GM19395 (cell line): Measurements from ENCODE around the gene GSG1L.
"Not testable (repeated sequence)": the region's sequence is repeated elsewhere in the genome, so short reads cannot be mapped to it uniquely, and the experiment has no call there.

Experiments
- ATAC-seq: cut with Tn5 transposase; IDR thresholded peaks from one replicate; pipeline ENCODE4 v1.9.1; 2021; ENCODE audit warnings: mild to moderate bottlenecking, moderate library complexity; ENCODE audit not compliant: unreplicated experiment

The GSG1L gene

DNA sequence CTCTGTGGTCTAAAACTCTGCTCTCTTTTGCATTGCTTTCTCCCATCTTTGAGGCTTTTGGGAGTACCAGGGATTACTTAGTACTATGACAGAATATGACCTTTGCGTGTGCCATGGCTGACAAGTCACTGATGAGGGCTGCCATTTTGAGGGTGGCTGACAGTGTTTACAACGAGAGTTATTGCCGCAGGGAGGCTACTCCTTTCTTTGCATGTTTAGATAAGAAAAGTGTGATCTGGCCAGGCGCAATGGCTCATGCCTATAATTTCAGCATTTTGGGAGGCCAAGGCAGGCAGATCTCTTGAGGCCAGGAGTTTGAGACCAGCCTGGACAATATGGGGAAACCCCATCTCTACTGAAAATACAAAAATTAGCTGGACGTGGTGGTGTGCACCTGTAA, 77.5 kb downstream of the GSG1L start:
- no peak for ATAC-seq

DNA sequence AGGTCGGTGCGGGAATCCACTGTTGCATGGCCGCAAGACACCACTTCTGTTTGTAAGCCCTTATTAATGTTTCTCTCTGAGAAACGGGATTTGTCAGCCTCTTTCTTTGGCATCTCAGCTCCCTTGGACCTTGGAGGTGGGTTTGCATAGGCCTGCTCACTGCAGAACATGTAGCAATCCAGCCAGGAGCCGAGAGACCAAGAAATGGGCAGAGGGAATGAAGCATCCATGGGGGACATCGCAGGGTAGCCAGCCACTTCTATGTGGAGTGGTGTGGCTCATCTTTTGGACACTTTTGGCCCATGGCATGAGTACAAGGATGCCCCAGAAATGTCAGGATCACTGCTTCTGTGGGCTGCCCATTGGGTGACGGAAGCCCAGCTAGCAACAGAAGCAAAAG, 79.4 kb downstream of the GSG1L start:
- no peak for ATAC-seq

DNA sequence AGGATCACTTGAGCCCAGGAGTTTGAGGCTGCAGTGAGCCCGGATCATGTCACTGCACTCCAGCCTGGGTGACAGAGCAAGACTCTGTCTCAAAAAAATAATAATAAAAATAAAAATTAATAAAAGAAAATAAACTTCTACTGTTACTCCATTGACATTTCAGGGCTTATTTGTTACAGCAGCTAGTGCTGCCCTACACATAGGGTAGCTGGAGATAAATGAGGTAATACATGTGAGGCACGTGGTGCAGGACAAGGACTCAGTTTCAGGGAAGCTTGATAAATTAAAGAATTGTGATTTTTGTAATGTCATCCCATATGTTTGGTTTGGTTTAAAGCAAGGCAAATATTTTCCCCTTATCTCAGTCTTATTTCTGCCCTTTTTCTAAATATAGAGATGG, 80.3 kb downstream of the GSG1L start:
- ATAC-seq: no peak

DNA sequence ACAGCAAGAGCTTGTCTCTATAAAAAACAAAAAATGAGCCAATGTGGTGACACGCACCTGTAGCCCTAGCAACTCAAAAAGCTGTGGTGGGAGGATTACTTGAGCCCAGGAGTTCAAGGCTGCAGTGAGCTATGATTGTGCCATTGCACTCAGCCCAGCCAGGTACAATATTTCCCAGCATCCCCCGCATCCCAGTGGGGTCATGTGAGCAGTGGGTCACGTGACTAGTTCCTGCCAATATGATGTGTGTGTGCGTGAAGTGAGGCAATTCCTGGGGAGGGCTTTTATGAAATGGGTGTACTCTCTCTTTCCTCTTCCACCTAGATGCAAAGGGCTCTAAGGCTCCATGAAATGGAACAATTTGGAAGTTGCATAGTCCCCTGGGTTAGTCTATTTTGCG, 81.3 kb downstream of the GSG1L start:
- no peak for ATAC-seq

DNA sequence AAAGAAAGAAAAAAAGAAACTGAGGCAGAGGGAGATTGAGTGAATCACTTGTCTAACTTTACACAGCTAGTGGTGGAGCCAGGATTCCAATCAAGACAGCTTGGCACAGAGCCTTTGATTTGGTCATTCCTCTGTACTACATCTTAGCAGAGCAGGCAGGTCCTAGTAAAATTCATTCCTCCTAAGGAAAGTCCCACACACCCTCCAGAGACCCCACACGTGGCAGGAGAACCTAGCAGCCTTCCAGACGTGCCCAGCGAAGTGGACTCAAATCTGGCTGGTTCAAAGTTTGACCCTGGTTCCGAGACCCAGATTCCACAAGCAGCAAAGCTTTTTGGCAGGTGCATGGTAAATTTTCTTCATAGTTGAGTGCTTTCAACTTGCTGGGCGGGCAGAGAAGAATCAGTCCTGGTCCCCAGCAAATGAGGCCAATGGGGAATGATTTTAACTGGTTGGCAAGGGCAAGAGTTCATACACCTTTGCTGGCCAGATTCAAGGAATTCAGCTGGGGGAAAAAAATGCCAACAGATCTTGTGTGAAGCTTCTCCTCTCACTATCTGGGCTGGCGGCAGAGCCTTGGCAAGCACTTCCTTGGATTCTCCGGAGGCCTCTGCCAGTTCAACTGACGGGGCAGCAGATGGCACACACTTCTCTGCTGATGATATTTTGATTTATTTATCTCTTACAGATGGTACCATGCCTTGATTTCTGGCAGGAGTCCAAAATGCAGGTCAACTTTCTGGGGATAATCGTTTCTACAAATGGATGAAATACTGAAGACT, 82.4 kb downstream of the GSG1L start:
- ATAC-seq: no peak

DNA sequence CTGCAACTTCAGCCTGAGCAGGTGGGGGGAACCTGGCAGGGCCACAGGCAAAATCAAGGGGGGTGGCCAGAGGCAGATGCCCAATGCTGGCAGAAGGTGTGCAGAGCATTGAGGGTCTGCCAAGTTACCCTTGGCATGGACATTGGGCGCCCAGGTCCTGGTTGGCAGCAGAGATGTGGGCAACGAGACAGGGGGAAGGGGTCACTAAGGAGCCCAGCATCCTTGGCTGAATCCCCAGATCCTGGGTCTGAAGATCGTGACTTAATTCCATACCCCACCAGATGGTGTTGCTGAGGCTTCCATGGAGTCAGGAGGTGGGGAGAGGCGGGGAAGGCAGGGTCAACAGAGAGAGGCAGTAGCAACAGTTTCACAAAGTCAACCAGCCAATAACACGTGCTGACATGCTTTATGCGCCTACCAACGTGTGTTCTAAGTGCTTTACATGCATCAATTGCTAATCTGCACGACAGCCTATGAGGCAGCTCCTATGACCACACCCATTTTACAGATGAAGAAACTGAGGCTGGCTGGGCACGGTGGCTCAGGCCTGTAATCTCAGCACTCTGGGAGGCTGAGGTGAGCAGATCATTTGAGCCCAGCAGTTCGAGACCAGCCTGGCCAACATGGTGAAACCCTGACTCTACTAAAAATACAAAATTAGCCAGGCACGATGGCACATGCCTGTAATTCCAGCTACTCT, 83.3 kb downstream of the GSG1L start:
- no peak for ATAC-seq

DNA sequence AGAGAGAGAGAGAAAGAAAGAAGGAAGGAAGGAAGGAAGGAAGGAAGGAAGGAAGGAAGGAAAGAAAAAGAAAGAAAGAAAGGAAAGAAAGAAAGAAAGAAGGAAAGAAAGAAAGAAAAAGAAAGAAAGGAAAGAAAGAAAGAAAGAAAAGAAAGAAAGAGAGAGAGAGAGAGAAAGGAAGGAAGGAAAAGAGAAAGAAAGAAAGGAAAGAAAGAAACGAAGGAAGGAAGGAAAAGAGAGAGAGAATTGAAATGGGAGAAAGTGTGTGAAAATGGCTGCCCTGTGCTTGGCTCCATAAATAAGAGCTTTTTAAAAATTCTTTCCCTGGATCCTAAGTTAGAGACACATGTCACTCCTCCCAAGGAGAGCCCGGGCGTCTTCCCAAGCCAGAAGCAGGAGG, 83.8 kb downstream of the GSG1L start:
- not testable (repeated sequence) for ATAC-seq

DNA sequence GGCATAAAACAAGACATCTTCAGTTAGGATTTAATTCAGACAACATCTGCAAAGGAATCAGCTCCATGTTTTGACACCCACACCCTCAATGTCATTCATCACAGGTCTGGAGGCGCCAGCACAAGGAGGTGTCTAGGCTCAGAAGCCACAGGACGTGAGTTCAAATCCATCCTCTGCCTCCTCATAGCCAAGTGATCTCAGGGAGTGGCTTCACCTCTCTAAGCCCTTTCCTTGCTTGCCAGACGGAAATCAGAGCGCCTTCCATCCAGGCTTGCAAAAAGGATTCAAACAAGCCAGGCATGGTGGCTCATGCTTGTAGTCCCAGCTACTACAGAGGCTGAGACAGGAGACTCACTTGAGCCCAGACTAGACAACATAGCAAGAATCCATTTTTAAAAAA, 84.6 kb downstream of the GSG1L start:
- no peak for ATAC-seq

DNA sequence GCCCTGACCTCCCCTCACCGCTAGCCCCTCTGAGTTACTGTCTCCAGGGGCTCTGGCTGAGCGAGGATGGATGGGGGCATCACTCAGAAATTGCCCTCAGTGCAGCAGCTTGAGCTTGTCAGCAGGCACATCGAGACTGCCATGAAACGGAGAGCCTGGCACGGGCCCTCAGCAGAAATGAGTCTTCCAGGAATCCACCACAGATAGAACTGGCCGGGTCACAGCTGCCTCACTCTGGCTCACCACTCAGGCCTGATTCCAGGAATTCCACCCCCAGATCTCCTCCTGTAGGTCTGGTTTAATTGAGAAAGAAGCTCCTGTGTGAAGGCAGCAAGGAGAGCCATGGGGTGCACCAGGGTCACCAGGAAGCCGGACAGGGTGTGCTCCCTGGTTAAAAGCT, 85.5 kb downstream of the GSG1L start:
- ATAC-seq: no peak

DNA sequence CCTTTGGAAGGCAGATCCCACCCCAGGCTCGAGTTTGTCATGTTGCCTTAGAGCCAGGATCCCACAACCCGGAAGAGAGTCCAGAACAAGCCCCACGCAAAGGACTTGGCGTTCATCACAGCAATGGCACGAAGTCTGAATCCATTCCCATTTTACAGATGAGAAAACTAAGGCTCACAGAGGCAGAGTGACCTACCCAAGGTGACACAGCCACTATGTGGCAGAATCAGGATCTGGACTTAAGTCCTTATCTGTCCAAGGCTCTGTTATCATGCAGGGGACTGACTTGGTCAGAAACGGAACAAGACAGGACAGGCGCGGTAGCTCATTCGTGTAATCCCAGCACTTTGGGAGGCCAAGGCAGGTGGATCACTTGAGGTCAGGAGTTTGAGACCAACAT, 86.5 kb downstream of the GSG1L start:
- ATAC-seq: no peak

DNA sequence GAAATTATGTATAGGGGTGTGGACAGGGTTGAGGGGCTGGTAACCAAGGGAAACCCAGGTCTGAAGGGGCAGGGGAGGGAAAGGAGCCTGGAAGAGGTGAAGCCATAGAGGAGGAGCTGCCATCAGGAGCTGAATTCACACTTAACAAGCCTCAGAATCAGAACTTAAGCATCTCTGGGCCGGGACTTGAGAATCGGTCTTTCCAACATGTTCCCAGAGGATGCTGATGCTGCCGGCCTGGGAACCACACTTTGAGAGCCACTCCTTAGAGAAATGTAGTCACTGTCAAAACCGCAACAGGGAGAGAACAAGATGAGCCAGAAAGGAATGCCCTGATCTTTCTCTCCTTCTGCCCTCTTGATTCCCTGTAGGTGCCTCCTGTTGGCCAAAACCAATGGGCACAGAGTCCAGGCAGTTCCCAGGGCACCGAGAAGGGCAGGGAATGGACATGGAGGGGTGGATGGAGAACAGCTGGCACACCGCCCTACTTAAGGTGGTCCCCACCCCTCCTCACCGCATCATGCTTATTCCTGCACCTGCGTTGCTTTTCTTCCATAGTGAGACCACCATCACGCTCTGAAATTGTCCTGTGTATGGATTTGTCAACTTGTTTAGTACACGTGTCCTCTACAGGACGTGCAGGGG, 88.5 kb downstream of the GSG1L start:
- ATAC-seq: no peak

DNA sequence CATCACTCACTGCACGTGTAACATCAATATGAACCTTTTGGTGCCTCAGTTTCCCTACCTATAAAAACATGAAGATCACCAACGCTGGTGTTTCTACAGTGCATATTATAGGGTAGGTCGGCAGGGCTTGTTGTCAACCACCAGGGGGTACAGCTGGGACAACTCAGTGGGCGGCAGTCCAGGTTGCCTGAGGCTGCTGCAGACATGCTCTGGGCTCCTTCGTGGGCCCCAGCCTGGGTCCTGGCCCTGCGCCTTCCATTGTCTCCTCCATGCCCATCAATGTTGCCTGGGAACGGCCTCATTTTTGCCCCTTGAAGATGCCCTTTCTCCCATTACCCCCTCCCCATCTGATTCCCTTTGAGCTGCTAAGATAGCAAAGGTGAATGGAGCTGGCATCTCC, 89.8 kb downstream of the GSG1L start:
- no peak for ATAC-seq

DNA sequence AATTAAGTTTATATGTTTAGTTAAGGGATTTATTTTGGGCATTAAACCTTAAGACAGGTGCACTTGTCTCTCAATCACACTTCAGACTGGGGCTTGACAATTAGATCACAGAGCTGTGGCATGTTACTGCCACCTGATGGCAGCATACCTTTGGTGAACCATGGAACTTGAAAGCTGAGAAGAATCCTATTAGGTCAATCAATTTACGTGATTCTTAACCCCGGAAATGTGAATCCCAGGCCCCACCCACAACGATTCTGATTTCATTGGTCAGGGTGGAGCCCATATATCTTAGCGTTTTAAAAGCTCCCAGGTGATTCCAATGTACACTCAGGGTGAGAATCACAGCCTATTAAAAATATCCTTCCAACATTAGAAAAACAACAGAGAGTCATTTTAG, 91.0 kb downstream of the GSG1L start:
- no peak for ATAC-seq

DNA sequence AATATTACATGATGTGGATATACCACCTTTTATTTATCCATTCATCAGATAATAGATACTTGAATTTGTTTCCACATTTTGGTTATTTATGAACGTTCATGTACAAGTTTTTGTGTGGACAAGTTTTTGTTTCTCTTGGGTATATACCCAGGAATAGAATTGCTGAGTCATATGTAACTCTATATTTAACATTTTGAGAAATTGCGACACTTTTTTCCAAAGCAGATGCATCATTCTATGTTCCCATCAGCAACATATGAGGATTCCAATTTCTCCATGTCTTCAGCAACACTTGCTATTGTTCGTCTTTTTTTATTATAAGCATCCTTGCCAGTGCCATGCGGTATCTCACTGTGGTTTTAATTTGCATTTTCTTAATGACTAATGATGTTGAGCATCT, 93.9 kb downstream of the GSG1L start:
- ATAC-seq: no peak

DNA sequence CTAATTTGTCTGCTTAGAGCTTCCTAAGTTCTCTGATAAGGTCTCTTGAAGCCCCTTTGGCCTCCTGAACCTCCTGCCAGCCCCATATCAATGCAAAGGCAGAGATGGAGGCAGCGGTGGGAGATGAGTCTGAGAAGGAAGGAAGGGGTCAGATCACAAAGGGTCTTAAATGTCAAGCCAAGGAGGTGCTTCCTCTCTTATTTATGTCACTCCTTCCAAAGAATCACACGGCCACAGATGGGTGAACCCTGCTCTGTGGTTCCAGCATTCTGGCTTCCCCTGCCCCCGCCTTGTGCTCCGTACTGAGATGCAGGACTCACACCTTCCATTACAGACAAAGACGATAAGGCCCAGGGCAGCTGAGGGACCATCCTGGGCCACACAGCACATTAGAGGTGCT, 96.3 kb downstream of the GSG1L start:
- no peak for ATAC-seq

DNA sequence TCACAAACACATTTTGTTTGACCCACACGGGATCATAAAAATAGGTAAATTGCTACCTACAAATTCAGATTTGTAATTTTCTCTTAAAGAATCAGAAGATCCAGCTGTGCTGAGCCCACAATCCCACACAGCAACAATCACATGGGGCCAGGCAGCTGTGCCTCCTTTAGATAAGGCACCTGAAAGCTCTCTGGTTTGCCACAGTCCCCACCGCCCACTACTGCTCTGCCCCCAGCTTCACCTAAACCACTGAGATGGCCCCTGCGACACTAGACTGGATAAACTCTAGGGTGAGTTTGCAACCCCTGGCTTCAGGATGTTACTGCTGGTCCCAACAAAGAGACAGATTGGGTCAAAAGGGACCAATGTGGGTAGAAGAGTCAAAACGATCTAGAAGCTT, 96.8 kb downstream of the GSG1L start:
- ATAC-seq: no peak

DNA sequence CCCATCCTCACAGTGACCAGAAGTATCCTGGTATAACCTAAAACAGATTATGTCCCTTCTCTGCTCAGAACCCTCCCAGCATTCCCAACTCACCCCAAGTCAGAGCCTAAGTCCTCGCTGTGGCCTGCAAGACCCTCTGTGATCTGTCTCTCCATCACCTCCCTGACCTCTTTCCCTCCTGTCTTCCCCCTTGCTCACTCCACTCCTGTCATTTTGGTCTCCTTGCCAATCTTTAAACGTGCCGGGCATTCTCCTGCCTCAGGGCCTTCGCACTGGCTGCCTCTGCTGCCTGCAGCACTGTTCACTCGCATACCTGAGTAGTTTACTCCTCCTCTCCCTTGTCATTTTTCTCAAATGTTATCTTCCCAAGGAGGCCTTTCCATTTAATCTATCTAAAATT, 97.7 kb downstream of the GSG1L start:
- no peak for ATAC-seq

DNA sequence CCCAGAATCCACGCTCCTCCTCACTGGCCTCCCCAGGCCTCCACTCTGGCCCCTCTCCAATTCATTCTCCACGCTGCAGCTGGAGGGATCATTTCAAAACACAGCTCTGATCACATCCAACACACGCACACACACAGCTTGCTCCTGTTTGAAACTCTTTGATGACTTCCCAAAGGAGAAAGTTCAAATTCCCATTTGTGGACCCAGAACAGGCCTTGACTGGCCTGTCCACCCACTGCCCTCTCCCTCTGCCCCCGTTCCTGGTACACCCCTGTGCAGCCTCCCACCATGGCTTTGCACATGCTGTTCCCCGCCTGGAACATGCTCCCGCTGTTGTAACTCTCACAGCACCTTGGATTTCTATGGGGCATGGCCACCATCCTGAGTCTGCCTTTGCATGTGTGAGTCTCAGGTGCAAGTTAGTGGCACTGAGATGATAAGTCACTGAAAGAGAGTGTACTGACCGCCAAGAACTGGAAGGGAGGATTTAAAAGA, 100.0 kb downstream of the GSG1L start:
- ATAC-seq: no peak

DNA sequence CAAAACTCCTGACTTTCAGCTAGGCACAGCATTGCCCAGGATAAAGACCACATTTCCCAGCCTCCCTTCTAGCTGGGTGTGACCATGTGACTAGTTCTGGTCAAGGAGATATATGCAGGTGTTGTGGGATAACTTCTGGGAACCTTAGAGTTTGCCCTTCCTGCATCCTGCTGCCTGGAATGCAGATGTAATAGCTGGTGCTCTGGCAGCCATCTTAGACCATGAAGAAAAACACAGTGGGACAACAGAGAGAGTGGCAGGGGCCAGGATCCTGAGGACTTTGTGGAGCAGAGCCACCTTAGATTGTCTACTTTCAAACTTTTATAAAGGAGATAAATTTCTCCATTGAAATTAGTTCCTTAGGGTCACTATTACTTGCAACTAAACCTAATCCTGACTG, 101.3 kb downstream of the GSG1L start:
- no peak for ATAC-seq

DNA sequence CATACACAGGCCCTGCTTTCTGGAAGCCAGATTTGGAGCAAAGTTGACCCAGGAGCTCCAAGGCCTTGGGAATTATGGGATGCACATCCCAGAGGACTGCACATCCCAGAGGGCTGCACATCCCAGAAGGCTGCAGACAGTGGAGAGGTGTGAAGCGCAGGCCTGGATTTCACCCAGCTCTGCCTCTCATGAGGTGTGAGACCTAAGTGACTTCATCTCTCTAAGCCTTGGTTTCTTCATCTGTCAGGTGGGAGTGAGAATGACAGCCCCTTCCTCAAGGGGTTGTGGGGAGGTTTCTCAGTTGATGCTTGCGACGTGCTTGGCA, 102.3 kb downstream of the GSG1L start:
- ATAC-seq: no peak

DNA sequence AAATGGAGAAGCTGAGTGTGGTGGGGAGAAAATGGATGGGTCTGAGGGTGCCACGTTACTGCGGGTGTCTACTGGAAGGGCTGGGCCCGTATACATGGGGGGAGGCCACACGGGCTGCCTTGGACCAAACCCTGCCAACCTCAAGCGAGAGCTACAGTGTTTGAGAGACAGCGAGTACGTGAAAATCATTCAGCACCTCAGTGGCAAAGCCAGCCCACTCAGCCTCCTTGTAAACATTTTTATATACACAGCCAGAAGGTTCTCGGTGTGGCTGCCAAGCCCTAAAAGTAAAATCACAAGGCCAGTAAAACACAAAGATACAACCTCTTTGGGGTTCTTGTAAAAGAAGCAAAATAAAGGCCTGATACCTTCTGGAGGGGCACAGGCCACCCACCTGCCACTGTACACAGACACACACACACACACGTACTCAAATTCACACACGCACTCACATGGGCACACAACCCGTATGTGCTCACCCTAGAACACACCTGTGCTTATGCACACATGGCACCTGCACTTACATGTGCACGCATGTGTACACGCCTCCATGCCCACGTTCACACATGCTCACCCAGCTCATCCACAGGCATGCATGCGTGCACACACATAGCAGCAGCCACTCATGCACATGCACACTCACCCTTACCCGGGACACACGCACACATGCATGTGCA, 102.8 kb downstream of the GSG1L start:
- no peak for ATAC-seq

DNA sequence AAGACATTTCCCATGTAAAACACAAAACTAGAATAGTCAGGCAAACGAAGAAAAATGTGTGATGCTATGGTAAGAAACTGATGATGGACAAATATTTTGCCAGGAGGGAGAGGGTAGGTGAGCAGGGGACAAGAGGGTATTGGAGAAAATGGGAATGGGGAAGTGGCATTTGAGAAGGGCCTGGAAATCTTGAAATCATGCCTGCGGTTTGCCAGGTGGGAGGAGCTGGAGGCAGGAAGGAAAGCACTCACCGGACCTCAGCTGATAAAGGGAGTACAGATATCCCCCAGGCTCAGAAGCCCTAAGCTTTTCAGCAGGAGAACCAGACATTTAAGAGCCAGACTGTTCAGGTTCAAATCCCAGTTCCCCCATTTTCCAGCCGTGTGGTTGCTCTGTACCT, 103.6 kb downstream of the GSG1L start:
- ATAC-seq: no peak
